ENCODE data around the gene ALPK3. TPM values are rescaled to one million over a fixed set of nuclear protein-coding genes. Genes with fewer than 3 reads are reported as not detected.
A peak's percentile ranks its signal among the peaks of the same experiment; 100 is the strongest.

The ALPK3 gene
- polyA plus RNA-seq, 5 donors: 13.8 to 23.6 (median 17.2) TPM

DNA sequence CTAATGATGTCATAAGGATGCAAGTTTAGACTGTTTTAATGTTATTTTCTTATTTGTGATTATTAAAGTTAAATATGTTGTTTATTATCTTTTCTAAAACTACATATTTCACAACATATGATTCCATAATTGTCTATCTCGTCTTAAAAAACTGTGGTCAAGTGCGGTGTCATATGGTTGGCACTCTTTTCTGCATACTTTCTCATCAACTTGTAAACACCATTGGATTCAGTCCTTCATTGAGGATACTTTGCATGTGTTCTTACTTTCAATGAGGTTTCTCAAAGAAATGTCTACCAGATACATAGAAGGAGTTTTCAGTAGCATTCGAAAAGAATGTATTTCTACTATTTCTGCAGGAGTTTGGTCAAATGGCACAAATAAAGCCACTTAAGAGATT, 22.0 kb upstream of the ALPK3 start:
- DNase-seq: no peak

DNA sequence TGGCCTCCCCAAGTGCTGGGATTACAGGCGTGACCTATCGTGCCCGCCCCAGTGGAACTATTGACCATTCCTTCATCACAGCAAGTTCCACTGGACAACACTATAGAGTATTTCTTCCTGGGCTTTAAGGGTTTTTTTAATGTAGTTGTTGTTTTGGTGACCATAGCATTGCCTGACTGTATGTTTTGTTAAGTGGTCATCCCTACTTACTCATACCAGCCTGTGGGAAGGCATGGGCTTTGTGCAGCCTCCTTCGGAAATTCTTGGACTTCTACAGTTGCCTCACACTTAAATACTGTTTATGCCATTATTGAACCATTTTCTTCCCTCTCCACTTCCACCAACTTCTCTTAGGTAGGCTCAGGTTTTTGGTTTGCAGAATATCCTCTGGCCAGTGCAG, 19.9 kb upstream of the ALPK3 start:
- DNase-seq: no peak

DNA sequence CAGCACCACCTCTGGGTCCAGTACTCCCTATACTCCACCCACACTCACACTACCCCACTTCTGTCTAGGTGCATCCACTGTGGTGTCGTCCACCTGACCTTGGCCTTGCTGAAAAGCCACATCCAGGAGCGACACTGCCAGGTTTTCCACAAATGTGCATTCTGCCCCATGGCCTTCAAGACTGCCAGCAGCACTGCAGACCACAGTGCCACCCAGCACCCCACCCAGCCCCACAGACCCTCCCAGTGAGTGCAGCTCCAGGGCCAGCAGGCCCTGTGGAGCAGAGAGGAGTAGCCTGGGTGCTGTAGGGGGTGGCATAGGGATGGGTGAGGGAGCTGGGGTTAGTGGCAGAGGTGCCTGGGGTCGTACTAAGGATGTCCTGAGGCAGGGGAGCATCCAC, 19.4 kb upstream of the ALPK3 start:
- DNase-seq: no peak

DNA sequence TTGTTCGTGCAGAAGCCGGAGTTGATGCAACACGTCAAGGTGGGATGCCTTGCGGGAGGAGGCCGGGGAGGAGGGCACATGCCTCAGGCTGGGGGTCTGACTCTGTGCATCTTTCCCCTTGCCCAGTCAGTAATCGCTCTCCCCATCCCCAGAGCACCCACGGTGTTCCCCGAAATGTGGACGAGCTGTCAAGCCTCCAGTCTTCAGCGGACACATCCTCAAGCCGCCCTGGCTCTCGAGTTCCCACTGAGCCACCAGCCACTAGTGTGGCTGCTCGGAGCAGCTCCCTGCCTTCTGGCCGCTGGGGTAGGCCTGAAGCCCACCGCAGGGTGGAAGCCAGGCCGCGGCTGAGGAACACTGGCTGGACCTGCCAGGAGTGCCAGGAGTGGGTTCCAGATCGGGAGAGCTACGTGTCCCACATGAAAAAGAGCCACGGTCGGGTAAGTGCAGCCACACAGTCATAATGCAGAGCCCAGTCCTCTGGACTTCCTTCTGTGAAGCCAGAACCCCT, 18.7 kb upstream of the ALPK3 start:
- DNase-seq: no peak

- DNase-seq: no peak
These were observed 17.5 kb upstream of the ALPK3 start for GRCh38 chr15:84799511-84800187.

- DNase-seq: no peak
These were observed 16.8 kb upstream of the ALPK3 start for GRCh38 chr15:84800365-84800806.

- no peak for DNase-seq
These were observed 12.9 kb upstream of the ALPK3 start for GRCh38 chr15:84804005-84804900.

- DNase-seq: no peak
These were observed 11.9 kb upstream of the ALPK3 start for GRCh38 chr15:84805221-84805620.

- no peak for DNase-seq
These were observed 9.9 kb upstream of the ALPK3 start for GRCh38 chr15:84807228-84807627.

DNA sequence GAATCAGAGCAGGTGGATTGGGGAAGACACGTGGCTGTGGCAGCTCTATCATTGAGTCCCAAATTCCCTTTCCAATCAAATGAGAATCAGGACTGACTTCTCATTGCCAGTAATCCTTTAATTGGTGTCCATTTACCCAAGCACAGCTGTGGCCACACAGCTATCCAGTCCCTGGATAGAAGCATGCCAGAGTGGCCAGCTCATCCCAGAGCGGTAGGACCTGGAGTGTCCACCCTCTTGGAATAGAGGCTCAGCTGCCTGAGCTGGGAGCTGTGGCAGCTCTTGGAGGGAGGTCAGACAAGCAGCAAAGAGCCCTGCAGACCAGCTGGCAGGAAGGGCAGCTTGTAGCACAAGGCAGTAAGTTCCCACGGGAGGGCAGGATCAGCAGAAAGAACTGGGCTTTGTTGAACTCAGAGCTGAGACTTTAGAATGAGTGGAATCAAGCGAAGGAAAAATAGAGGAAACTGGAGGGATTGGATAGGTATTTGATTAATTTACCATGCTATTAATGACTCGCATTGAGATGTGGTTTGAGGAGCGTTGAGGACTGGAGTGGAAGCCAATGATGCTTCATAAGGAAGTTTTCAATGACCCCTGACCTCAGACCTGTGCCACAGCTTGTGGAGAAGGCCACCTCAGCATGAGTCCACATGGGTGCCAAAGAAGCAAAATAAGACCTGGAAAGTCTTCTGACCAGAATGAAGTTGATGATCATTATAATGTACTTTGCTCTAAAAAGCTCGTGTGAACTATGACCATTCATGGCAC, 6.9 kb upstream of the ALPK3 start:
- DNase-seq: no peak

GRCh38 chr15:84811151-84811550, 6.0 kb upstream of the ALPK3 start:
- DNase-seq: no peak

DNA sequence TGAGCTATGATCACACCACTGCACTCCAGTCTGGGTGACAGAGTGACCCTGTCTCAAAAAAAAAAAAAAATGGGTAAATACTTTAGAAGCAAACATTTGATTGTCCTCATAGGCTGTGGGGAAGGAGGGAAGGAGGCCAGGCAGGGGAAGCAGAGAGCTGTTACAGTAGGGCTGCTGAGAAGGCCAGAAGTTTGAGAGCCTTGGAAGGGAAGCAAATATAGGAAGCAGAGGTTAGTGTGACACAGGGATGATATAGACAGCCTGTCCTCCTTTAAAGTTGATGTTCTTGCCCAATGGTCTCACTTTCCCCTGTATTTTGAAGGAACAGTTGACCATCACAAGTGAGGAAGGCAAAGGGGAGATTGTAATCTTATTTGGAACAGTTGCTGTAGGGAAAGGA, 5.3 kb upstream of the ALPK3 start:
- DNase-seq: no peak

- no peak for DNase-seq
These were observed 4.3 kb upstream of the ALPK3 start for GRCh38 chr15:84812842-84813241.

GRCh38 chr15:84813435-84813834, 3.7 kb upstream of the ALPK3 start:
- DNase-seq: no peak

GRCh38 chr15:84813931-84814330, 3.2 kb upstream of the ALPK3 start:
- DNase-seq: no peak

- DNase-seq: no peak
These were observed 2.2 kb upstream of the ALPK3 start for GRCh38 chr15:84814916-84815315.

DNA sequence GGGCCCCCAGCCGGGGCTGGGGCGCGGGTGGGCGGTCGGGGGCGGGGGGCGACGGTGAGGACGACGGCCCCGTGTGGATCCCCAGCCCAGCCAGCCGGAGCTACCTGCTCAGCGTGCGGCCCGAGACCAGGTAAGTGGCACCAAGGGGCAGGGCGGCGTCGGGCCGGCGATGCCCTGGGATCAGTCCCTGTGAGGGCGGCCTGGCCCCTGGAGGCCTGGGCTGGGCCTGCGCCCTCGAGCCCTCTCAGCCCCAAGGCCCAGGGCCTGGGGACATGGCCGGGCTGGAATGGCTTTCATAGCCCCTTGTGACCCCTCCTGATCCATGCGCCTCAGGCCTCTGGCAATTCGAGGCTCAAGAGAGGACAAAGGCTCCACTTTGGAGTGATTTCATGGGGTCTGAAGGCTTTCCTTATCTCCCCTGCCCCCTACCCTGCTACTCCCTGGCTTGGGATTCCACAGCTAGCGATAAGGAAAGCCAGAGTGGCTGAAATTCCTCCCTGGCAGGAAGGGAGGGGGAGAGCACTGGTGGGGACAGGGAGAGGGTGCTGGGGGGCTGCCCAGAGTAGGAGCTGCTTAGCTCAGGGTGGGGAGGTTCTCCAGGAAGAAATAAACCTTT, 418 bp downstream of the ALPK3 start:
- DNase-seq: peak in 1 of 2 donors; percentile 31

GRCh38 chr15:84818261-84819131, 1.3 kb downstream of the ALPK3 start:
- DNase-seq: peak in 1 of 2 donors; percentile 20

GRCh38 chr15:84819291-84819768, 2.2 kb downstream of the ALPK3 start:
- DNase-seq: no peak

DNA sequence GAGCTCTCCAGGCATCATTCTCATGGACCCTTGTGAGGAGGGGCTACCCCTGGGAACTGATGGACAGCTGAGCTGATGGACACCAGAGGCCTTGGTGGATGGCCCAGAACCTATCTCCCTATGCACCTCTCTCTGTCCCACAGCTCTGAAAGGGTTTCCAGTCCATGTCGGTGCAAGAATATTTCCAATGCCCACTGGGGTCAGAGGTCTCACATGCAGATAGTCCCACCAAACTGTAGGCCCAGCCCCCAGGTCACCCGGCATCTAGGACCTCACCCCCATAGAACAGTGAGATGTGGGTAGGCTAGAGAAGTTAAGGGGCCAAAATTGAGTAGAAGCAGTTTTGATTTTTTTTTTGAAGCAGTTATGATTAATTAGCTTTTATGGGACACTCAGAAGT, 2.6 kb downstream of the ALPK3 start:
- DNase-seq: no peak
